ENCODE results near the gene ITGAE.

The ITGAE gene

GRCh38 chr17:3763777-3764170 lies 37.2 kb downstream of the ITGAE start:
- intact Hi-C loops (cut with DNase I) = no loop called here
- DNase-seq = peak in 2 of 10 donors; percentile 23 to 71

GRCh38 chr17:3762922-3763776 lies 37.8 kb downstream of the ITGAE start:
- intact Hi-C loops (cut with DNase I) = no loop called here
- DNase-seq = peak in 2 of 10 donors; percentile 27 to 35

GRCh38 chr17:3761918-3762380 lies 39.0 kb downstream of the ITGAE start:
- peak in 2 of 10 donors; percentile 48 to 77 for DNase-seq
- intact Hi-C loops (cut with DNase I) = no loop called here

- peak in 2 of 10 donors; percentile 52 to 57 for DNase-seq
- intact Hi-C loops (cut with DNase I) = no loop called here
These were observed 39.7 kb downstream of the ITGAE start for GRCh38 chr17:3761036-3761917.

GRCh38 chr17:3759597-3760216 lies 41.3 kb downstream of the ITGAE start:
- intact Hi-C loops (cut with DNase I) = no loop called here
- DNase-seq = no peak

GRCh38 chr17:3755335-3756030 lies 45.5 kb downstream of the ITGAE start:
- DNase-seq = no peak
- intact Hi-C loops (cut with DNase I) = no loop called here

GRCh38 chr17:3754458-3755334 lies 46.3 kb downstream of the ITGAE start:
- intact Hi-C loops (cut with DNase I) = no loop called here
- DNase-seq = no peak

- no peak for DNase-seq
- intact Hi-C loops (cut with DNase I) = no loop called here
These were observed 46.9 kb downstream of the ITGAE start for GRCh38 chr17:3754066-3754457.

- intact Hi-C loops (cut with DNase I) = no loop called here
- no peak for DNase-seq
These were observed 47.4 kb downstream of the ITGAE start for GRCh38 chr17:3753624-3754023.

GRCh38 chr17:3751836-3752235 lies 49.2 kb downstream of the ITGAE start:
- DNase-seq = no peak
- intact Hi-C loops (cut with DNase I) = no loop called here

GRCh38 chr17:3750926-3751325 lies 50.1 kb downstream of the ITGAE start:
- intact Hi-C loops (cut with DNase I) = no loop called here
- no peak for DNase-seq

- intact Hi-C loops (cut with DNase I) = no loop called here
- no peak for DNase-seq
These were observed 50.7 kb downstream of the ITGAE start for GRCh38 chr17:3750296-3750695.

- intact Hi-C loops (cut with DNase I) = no loop called here
- DNase-seq = no peak
These were observed 52.4 kb downstream of the ITGAE start for GRCh38 chr17:3748576-3748975.

GRCh38 chr17:3747805-3748204 lies 53.2 kb downstream of the ITGAE start:
- DNase-seq = no peak
- intact Hi-C loops (cut with DNase I) = no loop called here

GRCh38 chr17:3745071-3745470 lies 55.9 kb downstream of the ITGAE start:
- intact Hi-C loops (cut with DNase I) = no loop called here
- DNase-seq = no peak

GRCh38 chr17:3744014-3744413 lies 57.0 kb downstream of the ITGAE start:
- intact Hi-C loops (cut with DNase I) = no loop called here
- no peak for DNase-seq

- intact Hi-C loops (cut with DNase I) = no loop called here
- DNase-seq = peak in 1 of 10 donors; percentile 84
These were observed 60.3 kb downstream of the ITGAE start for GRCh38 chr17:3740611-3741073.

- intact Hi-C loops (cut with DNase I) = loop anchor here (5.0 to 10.0 kb wide), 3 partner anchors 108 to 335 kb away; partner anchors contain the start of gene NCBP3
- peak in 4 of 10 donors; percentile 17 to 79 (median 56) for DNase-seq
These were observed 61.4 kb downstream of the ITGAE start for GRCh38 chr17:3739422-3740124.
